ENCODE data around the gene ZNF132. TPM values are rescaled to one million over a fixed set of nuclear protein-coding genes. Genes with fewer than 3 reads are reported as not detected.

The ZNF132 gene
- total RNA-seq, 4 donors from 2014 or later: 4.1 to 8.6 (median 6.2) TPM

- no peak for ATAC-seq
- no peaks in the 10 kb centered on the region for H3K9me3 ChIP-seq
- peaks cover 38% of the 10 kb centered on the region for H3K27me3 ChIP-seq
- TF ChIP-seq POLR2AphosphoS5 (IDR thresholded peaks at IDR 0.05): no peak
- TF ChIP-seq CTCF (IDR thresholded peaks at IDR 0.05): no peak
- no peak for TF ChIP-seq EP300 (IDR thresholded peaks at IDR 0.05)
- TF ChIP-seq POLR2A (IDR thresholded peaks at IDR 0.05): no peak
- peaks cover 0 to 37% (median 11%) of the 10 kb centered on the region in 3 donors for H3K4me1 ChIP-seq
- peaks cover 0 to 36% of the 10 kb centered on the region in 2 donors for H3K36me3 ChIP-seq
- H3K4me3 ChIP-seq: no peak overlapping the region
- 0% methylated on average over 4 of the region's 58 CpGs; no CpG with 5 or more reads in 1 of the 2 donors for WGBS, 2 donors (ENCODE audit: low coverage in 1 of 2)
- no peak overlapping the region for H3K27ac ChIP-seq
These were observed 43.0 kb downstream of the ZNF132 start for GRCh38 chr19:58396691-58397532.

GRCh38 chr19:58395979-58396627, 43.9 kb downstream of the ZNF132 start:
- Histone ChIP-seq H3K36me3 (peaks cover 0 to 44% of the 10 kb centered on the region in 2 donors), H3K4me1 (peaks cover 0 to 33% (median 11%) of the 10 kb centered on the region in 3 donors), H3K4me3 (peak overlapping the region in 1 of 2 donors; percentile 22), H3K9me3 (no peaks in the 10 kb centered on the region), H3K27me3 (peaks cover 38% of the 10 kb centered on the region), H3K27ac (no peak overlapping the region)
- ATAC-seq: no peak
- 11 to 40% methylated on average over 1 to 11 of the region's 75 CpGs for WGBS, 2 donors (ENCODE audit: low coverage in 1 of 2)
- TF ChIP-seq EP300 (IDR thresholded peaks at IDR 0.05) (no peak), POLR2AphosphoS5 (IDR thresholded peaks at IDR 0.05) (no peak), CTCF (IDR thresholded peaks at IDR 0.05) (no peak), POLR2A (IDR thresholded peaks at IDR 0.05) (no peak)

- 15 to 43% methylated on average over 4 of the region's 21 CpGs for WGBS, 2 donors (ENCODE audit: low coverage in 1 of 2)
- no peak within 1 kb of the TSS for H3K27ac ChIP-seq
- no peak for TF ChIP-seq POLR2AphosphoS5 (IDR thresholded peaks at IDR 0.05)
- TF ChIP-seq EP300 (IDR thresholded peaks at IDR 0.05): no peak
- TF ChIP-seq CTCF (IDR thresholded peaks at IDR 0.05): no peak
- no peak for TF ChIP-seq POLR2A (IDR thresholded peaks at IDR 0.05)
- H3K4me1 ChIP-seq: peaks cover 0 to 33% (median 6%) of the 10 kb centered on the region in 3 donors
- H3K27me3 ChIP-seq: peaks cover 38% of the 10 kb centered on the region
- peak within 1 kb of the TSS in 1 of 2 donors; percentile 22 for H3K4me3 ChIP-seq
- no peak for ATAC-seq
- H3K9me3 ChIP-seq: no peaks in the 10 kb centered on the region
- H3K36me3 ChIP-seq: peaks cover 0 to 51% of the 10 kb centered on the region in 2 donors
These were observed 44.6 kb downstream of the ZNF132 start, which contains the start of gene RNF225 for GRCh38 chr19:58395220-58395978. RNF225 (plus strand) TSS chr19:58395656; CDS start chr19:58396090, 434 bp downstream.

GRCh38 chr19:58394821-58395219, 45.1 kb downstream of the ZNF132 start:
- no peaks in the 10 kb centered on the region for H3K9me3 ChIP-seq
- peaks cover 38% of the 10 kb centered on the region for H3K27me3 ChIP-seq
- 20 to 58% methylated on average over 1 to 2 of the region's 3 CpGs for WGBS, 2 donors (ENCODE audit: low coverage in 1 of 2)
- no peak for ATAC-seq
- H3K27ac ChIP-seq: no peak overlapping the region
- peaks cover 0 to 55% of the 10 kb centered on the region in 2 donors for H3K36me3 ChIP-seq
- peaks cover 0 to 33% (median 3%) of the 10 kb centered on the region in 3 donors for H3K4me1 ChIP-seq
- TF ChIP-seq POLR2A (IDR thresholded peaks at IDR 0.05) (no peak), EP300 (IDR thresholded peaks at IDR 0.05) (no peak), CTCF (IDR thresholded peaks at IDR 0.05) (no peak), POLR2AphosphoS5 (IDR thresholded peaks at IDR 0.05) (no peak)
- no peak overlapping the region for H3K4me3 ChIP-seq

All from gastroesophageal sphincter (tissue), 4 donors.